PC-9 (cell line): ENCODE measurements around the gene ID1.

Source experiments
- CTCF ChIP-seq: fragments of 200-600 bp; sonication (generic); conservative IDR thresholded peaks from 2 replicates; pipeline ENCODE4 v1.6.1; 2017; ENCODE audit warnings: mixed run types, antibody characterized with exemption, mild to moderate bottlenecking, moderate library complexity
- EZH2 ChIP-seq: fragments of 200-600 bp; sonication (generic); IDR thresholded peaks from 2 replicates; pipeline ENCODE4 v1.8.0; 2017; ENCODE audit warnings: antibody characterized with exemption, low read depth

GRCh38 chr20:31615416-31615815 is 10.3 kb downstream of the ID1 start:
- TF ChIP-seq CTCF = no peak
- TF ChIP-seq EZH2 = no peak
